Right lobe of liver (tissue), 4 donors: ENCODE measurements around the gene AAMP.

Source experiments
- POLR2A ChIP-seq: fragments of 450-650 bp; IDR thresholded peaks from one replicate; pipeline ENCODE4 v1.6.1; 2017; ENCODE audit warnings: antibody characterized with exemption, mild to moderate bottlenecking
- TF ChIP-seq, protein P1 (sequence below), 4 donors: fragments of 200-600 bp in 3 of 4; fragments of 450-650 bp in 1 of 4; IDR thresholded peaks; one replicate each; pipeline versions ENCODE4 v1.5.1 to v1.8.0; 2016 to 2022; ENCODE audit warnings: antibody characterized with exemption in 4 of 4, mild to moderate bottlenecking in 2 of 4
- donor health status: DM: no; HTN: no; CAD: no.
- donor health status: DM: no; HTN: no; CAD: no.
- donor health status: DM: no; HTN: yes; CAD: no.

DNA sequence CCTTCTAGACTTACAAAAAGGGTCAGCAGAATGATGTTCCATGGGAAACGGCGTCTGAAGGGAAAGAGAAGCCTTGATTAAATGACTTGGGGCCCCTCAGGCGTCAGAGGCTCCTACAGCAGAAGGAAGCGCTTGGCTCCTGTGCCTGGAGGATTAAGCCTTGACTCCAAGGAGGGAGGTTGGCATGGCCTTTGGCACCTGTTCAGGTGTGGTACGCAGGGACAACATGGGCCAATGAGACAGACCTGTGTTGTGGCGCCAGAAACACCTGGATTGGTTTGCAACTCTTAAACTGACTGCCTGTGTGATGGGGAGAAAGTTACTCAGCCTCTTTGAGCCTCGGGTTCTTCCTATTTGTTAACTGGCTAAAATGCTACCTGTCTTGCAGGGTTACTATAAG is 8.0 kb upstream of the AAMP start:
- TF ChIP-seq, protein P1, sequence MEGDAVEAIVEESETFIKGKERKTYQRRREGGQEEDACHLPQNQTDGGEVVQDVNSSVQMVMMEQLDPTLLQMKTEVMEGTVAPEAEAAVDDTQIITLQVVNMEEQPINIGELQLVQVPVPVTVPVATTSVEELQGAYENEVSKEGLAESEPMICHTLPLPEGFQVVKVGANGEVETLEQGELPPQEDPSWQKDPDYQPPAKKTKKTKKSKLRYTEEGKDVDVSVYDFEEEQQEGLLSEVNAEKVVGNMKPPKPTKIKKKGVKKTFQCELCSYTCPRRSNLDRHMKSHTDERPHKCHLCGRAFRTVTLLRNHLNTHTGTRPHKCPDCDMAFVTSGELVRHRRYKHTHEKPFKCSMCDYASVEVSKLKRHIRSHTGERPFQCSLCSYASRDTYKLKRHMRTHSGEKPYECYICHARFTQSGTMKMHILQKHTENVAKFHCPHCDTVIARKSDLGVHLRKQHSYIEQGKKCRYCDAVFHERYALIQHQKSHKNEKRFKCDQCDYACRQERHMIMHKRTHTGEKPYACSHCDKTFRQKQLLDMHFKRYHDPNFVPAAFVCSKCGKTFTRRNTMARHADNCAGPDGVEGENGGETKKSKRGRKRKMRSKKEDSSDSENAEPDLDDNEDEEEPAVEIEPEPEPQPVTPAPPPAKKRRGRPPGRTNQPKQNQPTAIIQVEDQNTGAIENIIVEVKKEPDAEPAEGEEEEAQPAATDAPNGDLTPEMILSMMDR (IDR thresholded peaks at IDR 0.05) = no peak
- no peak for TF ChIP-seq POLR2A
